ENCODE data around the gene OR5AP2.

DNA sequence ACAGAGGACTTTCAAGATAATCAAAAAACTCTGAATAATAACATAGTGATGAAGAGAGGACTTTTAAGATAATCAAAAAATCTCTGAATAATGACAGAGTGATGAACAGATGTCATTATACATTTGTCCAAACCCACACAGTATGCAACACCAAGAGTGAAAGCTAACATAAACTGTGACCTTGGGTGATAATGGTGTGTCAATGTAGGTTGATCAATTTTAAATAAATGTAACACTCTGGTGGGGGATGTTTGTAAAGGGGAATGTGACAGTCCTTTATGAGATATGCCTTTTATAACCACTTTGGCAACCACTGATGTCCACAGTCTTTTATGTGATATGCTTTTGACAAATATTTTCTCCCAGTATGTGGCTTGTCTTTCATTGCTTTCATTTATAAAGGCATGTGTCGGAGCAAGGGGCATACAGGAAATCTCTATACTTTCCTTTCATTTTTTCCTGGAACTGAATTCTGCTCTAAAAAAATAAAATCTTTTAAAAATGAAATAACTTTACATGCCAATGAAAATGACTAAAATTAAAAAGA is 46.4 kb upstream of the OR5AP2 start:
- TF ChIP-seq EZH2phosphoT487 (IDR thresholded peaks at IDR 0.05; ENCODE audit: low read length) = no peak
- TF ChIP-seq, protein P1, sequence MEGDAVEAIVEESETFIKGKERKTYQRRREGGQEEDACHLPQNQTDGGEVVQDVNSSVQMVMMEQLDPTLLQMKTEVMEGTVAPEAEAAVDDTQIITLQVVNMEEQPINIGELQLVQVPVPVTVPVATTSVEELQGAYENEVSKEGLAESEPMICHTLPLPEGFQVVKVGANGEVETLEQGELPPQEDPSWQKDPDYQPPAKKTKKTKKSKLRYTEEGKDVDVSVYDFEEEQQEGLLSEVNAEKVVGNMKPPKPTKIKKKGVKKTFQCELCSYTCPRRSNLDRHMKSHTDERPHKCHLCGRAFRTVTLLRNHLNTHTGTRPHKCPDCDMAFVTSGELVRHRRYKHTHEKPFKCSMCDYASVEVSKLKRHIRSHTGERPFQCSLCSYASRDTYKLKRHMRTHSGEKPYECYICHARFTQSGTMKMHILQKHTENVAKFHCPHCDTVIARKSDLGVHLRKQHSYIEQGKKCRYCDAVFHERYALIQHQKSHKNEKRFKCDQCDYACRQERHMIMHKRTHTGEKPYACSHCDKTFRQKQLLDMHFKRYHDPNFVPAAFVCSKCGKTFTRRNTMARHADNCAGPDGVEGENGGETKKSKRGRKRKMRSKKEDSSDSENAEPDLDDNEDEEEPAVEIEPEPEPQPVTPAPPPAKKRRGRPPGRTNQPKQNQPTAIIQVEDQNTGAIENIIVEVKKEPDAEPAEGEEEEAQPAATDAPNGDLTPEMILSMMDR (IDR thresholded peaks at IDR 0.05; ENCODE audit: low read length) = no peak

All from MM.1S (cell line).